HepG2 (cell line): Measurements from ENCODE around the gene AKR1C3. TPM values are rescaled to one million over a fixed set of nuclear protein-coding genes. Genes with fewer than 3 reads are reported as not detected.
A peak's percentile ranks its signal among the peaks of the same experiment; 100 is the strongest.

Experiments
- DNMT3B ChIP-seq: conservative IDR thresholded peaks from 2 replicates; pipeline ENCODE4 v1.6.1; 2016; ENCODE audit warnings: missing biosample characterization, control low read depth
- MTA3 ChIP-seq: sonication (generic); formaldehyde crosslinking; IDR thresholded peaks from 2 replicates; pipeline ENCODE4 v1.4.0; 2020; ENCODE audit warnings: missing genetic modification reagents
- NR2F1 ChIP-seq, 2 experiments: fragments of 450-650 bp in 1 of 2; formaldehyde crosslinking in 1 of 2; IDR thresholded peaks; 2 replicates each; pipeline versions ENCODE4 v1.5.0 to v1.6.1; 2016 to 2020; ENCODE audit warnings: mild to moderate bottlenecking in 1 of 2, missing compliant biosample characterization in 1 of 2, missing genetic modification reagents in 1 of 2, moderate library complexity in 1 of 2
- REL ChIP-seq: sonication (generic); formaldehyde crosslinking; conservative IDR thresholded peaks from 2 replicates; pipeline ENCODE4 v1.8.0; 2022; ENCODE audit warnings: mild to moderate bottlenecking, missing genetic modification reagents, moderate library complexity
- RNF2 ChIP-seq: fragments of 450-650 bp; conservative IDR thresholded peaks from 2 replicates; pipeline ENCODE4 v1.6.1; 2016; ENCODE audit warnings: low read depth
- RXRB ChIP-seq: IDR thresholded peaks from 2 replicates; pipeline ENCODE4 v1.6.1; 2016; ENCODE audit warnings: borderline replicate concordance, missing genetic modification reagents, missing compliant biosample characterization
- TAF1 ChIP-seq: sonication (generic); formaldehyde crosslinking; IDR thresholded peaks from 2 replicates; pipeline ENCODE4 v1.4.0; 2020; ENCODE audit warnings: missing genetic modification reagents
- ZNF12 ChIP-seq: sonication (generic); formaldehyde crosslinking; IDR thresholded peaks from 2 replicates; pipeline ENCODE4 v1.5.0; 2020; ENCODE audit warnings: missing genetic modification reagents
- ZNF333 ChIP-seq: sonication (generic); formaldehyde crosslinking; IDR thresholded peaks from 2 replicates; pipeline ENCODE4 v1.4.0; 2020; ENCODE audit warnings: mild to moderate bottlenecking, missing genetic modification reagents, borderline replicate concordance
- ZNF510 ChIP-seq: sonication (generic); formaldehyde crosslinking; IDR thresholded peaks from 2 replicates; pipeline ENCODE4 v1.4.0; 2020; ENCODE audit warnings: low read depth, mild to moderate bottlenecking, missing genetic modification reagents
- ZNF83 ChIP-seq: sonication (generic); formaldehyde crosslinking; IDR thresholded peaks from 2 replicates; pipeline ENCODE4 v1.4.0; 2020; ENCODE audit warnings: missing genetic modification reagents, mild to moderate bottlenecking, borderline replicate concordance
- polyA plus RNA-seq, 8 experiments: library from polyadenylated mRNA; depleted of rRNA in 3 of 8; stranded (reverse) in 7 of 8; unstranded in 1 of 8; fragments of >200 nt; fragmentation: Illumina TruSeq in 4 of 8; extraction: Trizol in 4 of 8; gene quantifications; 2 replicates each; pipeline versions ENCODE4 v1.2.1 to v1.2.3, GENCODE V29; 2011 to 2016; ENCODE audit warnings: low read depth in 4 of 8, missing spikeins in 1 of 8, mixed read lengths in 1 of 8; ENCODE audit not compliant: insufficient read depth in 1 of 8
- total RNA-seq, 5 experiments: library from RNA; depleted of rRNA; stranded (reverse); fragments of >200 nt; fragmentation: Illumina TruSeq; extraction: Trizol; gene quantifications; 2 replicates each; pipeline ENCODE4 v1.2.3, GENCODE V29; 2016; ENCODE audit warnings: low read depth in 1 of 5
- TF ChIP-seq, protein P1 (sequence below): sonication (generic); formaldehyde crosslinking; IDR thresholded peaks from 2 replicates; pipeline ENCODE4 v1.5.0; 2020; ENCODE audit warnings: mild to moderate bottlenecking, missing genetic modification reagents
- TF ChIP-seq, protein P2 (sequence below): IDR thresholded peaks from 2 replicates; pipeline ENCODE4 v1.6.1; 2012; ENCODE audit warnings: inconsistent platforms
- TF ChIP-seq, protein P3 (sequence below): sonication (generic); formaldehyde crosslinking; IDR thresholded peaks from 2 replicates; pipeline ENCODE4 v1.5.1; 2020; ENCODE audit warnings: mild to moderate bottlenecking, moderate library complexity, missing genetic modification reagents
- TF ChIP-seq, protein P4 (sequence below): sonication (generic); formaldehyde crosslinking; IDR thresholded peaks from 2 replicates; pipeline ENCODE4 v1.4.0; 2020; ENCODE audit warnings: missing genetic modification reagents
- TF ChIP-seq, protein P5 (sequence below): IDR thresholded peaks from 2 replicates; pipeline ENCODE4 v1.6.1; 2016; ENCODE audit warnings: low read depth, borderline replicate concordance
- TF ChIP-seq, protein P6 (sequence below): sonication (generic); formaldehyde crosslinking; conservative IDR thresholded peaks from 2 replicates; pipeline ENCODE4 v1.4.0; 2020; ENCODE audit warnings: missing genetic modification reagents

Gene AKR1C3
- total and polyA plus RNA-seq, 2 of the 13 experiments (the other 11 are each of a cell fraction or from before 2014, with no cell fraction given): 368 to 532 TPM

DNA sequence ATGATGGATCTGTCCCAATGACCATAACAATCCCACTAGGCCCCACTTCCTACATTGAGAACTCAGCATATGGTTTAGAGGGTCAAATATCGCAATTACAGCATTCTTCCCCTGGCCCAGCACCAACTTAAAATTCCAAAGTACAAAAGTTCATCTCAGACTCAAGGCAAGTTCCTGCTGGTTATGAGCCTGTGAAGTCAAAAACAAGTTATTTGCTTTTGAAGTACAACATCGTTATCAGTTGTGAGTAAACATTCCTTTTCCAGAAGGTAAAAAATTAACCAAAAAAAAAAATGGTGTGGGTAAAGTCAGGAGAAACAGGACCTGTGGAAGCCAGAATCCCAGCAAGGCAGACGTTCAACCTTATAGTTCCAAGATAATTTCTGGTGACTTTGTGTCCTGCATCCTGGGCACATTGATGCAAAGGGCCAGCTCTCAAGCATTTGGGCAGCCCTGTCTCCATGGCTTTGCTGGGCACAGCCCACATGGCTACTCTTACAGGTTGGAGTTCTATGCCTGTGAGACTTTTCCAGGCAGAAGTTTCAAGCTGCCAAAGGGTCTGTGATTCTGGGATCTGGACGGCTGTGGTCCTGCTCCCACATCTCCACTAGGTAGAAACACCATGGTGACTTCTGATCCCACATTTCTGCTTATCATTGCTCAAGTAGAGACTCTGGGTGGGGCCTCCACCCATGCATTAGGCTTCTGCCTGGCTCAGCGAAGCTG, 53.2 kb downstream of the AKR1C3 start (continued):
- TF ChIP-seq, protein P1, sequence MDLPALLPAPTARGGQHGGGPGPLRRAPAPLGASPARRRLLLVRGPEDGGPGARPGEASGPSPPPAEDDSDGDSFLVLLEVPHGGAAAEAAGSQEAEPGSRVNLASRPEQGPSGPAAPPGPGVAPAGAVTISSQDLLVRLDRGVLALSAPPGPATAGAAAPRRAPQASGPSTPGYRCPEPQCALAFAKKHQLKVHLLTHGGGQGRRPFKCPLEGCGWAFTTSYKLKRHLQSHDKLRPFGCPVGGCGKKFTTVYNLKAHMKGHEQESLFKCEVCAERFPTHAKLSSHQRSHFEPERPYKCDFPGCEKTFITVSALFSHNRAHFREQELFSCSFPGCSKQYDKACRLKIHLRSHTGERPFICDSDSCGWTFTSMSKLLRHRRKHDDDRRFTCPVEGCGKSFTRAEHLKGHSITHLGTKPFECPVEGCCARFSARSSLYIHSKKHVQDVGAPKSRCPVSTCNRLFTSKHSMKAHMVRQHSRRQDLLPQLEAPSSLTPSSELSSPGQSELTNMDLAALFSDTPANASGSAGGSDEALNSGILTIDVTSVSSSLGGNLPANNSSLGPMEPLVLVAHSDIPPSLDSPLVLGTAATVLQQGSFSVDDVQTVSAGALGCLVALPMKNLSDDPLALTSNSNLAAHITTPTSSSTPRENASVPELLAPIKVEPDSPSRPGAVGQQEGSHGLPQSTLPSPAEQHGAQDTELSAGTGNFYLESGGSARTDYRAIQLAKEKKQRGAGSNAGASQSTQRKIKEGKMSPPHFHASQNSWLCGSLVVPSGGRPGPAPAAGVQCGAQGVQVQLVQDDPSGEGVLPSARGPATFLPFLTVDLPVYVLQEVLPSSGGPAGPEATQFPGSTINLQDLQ (CRISPR knock-in tag): no peak
- peak; percentile 97 for TF ChIP-seq RXRB (CRISPR knock-in tag)
- TF ChIP-seq RNF2: no peak
- TF ChIP-seq DNMT3B: peak; percentile 1; the same call in 1 of the 2 replicates
- TF ChIP-seq, protein P2, sequence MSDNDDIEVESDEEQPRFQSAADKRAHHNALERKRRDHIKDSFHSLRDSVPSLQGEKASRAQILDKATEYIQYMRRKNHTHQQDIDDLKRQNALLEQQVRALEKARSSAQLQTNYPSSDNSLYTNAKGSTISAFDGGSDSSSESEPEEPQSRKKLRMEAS: peak; percentile 80
- TF ChIP-seq, protein P3, sequence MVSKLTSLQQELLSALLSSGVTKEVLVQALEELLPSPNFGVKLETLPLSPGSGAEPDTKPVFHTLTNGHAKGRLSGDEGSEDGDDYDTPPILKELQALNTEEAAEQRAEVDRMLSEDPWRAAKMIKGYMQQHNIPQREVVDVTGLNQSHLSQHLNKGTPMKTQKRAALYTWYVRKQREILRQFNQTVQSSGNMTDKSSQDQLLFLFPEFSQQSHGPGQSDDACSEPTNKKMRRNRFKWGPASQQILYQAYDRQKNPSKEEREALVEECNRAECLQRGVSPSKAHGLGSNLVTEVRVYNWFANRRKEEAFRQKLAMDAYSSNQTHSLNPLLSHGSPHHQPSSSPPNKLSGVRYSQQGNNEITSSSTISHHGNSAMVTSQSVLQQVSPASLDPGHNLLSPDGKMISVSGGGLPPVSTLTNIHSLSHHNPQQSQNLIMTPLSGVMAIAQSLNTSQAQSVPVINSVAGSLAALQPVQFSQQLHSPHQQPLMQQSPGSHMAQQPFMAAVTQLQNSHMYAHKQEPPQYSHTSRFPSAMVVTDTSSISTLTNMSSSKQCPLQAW (CRISPR knock-in tag): peak; percentile 98
- no peak for TF ChIP-seq ZNF510 (CRISPR knock-in tag)
- TF ChIP-seq, protein P4, sequence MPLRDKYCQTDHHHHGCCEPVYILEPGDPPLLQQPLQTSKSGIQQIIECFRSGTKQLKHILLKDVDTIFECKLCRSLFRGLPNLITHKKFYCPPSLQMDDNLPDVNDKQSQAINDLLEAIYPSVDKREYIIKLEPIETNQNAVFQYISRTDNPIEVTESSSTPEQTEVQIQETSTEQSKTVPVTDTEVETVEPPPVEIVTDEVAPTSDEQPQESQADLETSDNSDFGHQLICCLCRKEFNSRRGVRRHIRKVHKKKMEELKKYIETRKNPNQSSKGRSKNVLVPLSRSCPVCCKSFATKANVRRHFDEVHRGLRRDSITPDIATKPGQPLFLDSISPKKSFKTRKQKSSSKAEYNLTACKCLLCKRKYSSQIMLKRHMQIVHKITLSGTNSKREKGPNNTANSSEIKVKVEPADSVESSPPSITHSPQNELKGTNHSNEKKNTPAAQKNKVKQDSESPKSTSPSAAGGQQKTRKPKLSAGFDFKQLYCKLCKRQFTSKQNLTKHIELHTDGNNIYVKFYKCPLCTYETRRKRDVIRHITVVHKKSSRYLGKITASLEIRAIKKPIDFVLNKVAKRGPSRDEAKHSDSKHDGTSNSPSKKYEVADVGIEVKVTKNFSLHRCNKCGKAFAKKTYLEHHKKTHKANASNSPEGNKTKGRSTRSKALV: 0 out of 2 replicates have a peak, but pooled peaks have one; percentile 33
- TF ChIP-seq ZNF12 (CRISPR knock-in tag): peak; percentile 53; the same call in 1 of the 2 replicates
- peak; percentile 26 to 83; a peak in 2 of 4 replicates for TF ChIP-seq NR2F1 (CRISPR knock-in tag; IDR thresholded peaks at IDR 0.05)
- no peak for TF ChIP-seq REL (CRISPR knock-in tag)
- no peak for TF ChIP-seq ZNF83 (CRISPR knock-in tag)
- TF ChIP-seq, protein P5, sequence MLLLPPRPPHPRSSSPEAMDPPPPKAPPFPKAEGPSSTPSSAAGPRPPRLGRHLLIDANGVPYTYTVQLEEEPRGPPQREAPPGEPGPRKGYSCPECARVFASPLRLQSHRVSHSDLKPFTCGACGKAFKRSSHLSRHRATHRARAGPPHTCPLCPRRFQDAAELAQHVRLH (CRISPR knock-in tag): no peak
- peak; percentile 52; the same call in 1 of the 2 replicates for TF ChIP-seq TAF1 (CRISPR knock-in tag)
- TF ChIP-seq MTA3: no peak
- no peak for TF ChIP-seq ZNF333
- TF ChIP-seq, protein P6, sequence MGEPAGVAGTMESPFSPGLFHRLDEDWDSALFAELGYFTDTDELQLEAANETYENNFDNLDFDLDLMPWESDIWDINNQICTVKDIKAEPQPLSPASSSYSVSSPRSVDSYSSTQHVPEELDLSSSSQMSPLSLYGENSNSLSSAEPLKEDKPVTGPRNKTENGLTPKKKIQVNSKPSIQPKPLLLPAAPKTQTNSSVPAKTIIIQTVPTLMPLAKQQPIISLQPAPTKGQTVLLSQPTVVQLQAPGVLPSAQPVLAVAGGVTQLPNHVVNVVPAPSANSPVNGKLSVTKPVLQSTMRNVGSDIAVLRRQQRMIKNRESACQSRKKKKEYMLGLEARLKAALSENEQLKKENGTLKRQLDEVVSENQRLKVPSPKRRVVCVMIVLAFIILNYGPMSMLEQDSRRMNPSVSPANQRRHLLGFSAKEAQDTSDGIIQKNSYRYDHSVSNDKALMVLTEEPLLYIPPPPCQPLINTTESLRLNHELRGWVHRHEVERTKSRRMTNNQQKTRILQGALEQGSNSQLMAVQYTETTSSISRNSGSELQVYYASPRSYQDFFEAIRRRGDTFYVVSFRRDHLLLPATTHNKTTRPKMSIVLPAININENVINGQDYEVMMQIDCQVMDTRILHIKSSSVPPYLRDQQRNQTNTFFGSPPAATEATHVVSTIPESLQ: 0 out of 2 replicates have a peak, but pooled peaks have one; percentile 44
